GM18868 (cell line): ENCODE results near the gene AEBP1.

Source experiments
- ATAC-seq: cut with Tn5 transposase; IDR thresholded peaks from one replicate; pipeline ENCODE4 v1.9.1; 2021; ENCODE audit warnings: mild to moderate bottlenecking, moderate library complexity; ENCODE audit not compliant: unreplicated experiment

The AEBP1 gene

GRCh38 chr7:44104860-44105771 lies 971 bp downstream of the AEBP1 start:
- no peak for ATAC-seq

DNA sequence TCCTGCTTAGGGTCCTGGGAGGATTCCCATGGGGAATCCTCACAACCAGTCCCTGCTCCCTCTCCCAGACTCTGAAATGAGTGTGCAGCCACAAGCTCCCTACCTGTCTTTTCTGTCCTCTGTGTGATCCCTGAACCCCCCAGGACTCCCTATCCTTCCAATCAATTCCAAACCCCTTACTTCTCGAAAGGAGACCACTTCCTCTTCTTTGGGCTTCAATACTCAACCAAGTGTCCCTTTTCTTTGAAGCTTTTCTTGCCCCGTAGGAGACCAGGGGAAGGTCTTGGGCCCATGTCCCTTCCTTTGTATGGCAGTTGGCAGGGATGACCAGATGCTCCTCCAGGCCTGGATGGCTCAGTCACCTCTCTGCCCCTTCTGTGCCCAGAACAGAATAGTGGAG lies 1.7 kb downstream of the AEBP1 start:
- no peak for ATAC-seq

DNA sequence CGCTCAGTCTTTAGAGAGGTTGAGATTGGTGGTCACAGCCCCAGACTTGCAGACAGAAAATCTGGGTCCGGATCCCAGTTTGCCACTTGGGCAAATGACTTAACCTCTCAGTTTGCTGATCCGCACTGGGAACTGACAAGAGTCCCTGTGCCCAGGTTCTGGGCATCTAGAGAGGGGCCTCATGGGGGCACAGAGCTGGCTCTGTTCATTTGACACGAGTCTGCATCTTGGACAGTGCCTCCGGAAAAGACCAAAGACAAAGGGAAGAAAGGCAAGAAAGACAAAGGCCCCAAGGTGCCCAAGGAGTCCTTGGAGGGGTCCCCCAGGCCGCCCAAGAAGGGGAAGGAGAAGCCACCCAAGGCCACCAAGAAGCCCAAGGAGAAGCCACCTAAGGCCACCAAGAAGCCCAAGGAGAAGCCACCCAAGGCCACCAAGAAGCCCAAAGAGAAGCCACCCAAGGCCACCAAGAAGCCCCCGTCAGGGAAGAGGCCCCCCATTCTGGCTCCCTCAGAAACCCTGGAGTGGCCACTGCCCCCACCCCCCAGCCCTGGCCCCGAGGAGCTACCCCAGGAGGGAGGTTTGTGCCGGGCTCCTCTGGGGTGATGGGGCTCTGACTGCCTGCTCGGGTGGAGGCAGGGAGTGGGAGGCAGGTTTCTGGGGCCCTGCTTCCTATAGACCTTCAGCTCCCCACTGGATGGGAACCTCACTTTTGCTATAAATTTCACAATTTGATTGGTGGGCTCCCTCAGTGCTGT lies 2.3 kb downstream of the AEBP1 start:
- ATAC-seq = no peak

- ATAC-seq = no peak
Observed at GRCh38 chr7:44107116-44107960, 3.2 kb downstream of the AEBP1 start.

GRCh38 chr7:44107961-44108767 lies 4.0 kb downstream of the AEBP1 start:
- no peak for ATAC-seq

- no peak for ATAC-seq
Observed at GRCh38 chr7:44108768-44109750, 4.9 kb downstream of the AEBP1 start.

- ATAC-seq = no peak
Observed at GRCh38 chr7:44109991-44110390, 5.8 kb downstream of the AEBP1 start.

DNA sequence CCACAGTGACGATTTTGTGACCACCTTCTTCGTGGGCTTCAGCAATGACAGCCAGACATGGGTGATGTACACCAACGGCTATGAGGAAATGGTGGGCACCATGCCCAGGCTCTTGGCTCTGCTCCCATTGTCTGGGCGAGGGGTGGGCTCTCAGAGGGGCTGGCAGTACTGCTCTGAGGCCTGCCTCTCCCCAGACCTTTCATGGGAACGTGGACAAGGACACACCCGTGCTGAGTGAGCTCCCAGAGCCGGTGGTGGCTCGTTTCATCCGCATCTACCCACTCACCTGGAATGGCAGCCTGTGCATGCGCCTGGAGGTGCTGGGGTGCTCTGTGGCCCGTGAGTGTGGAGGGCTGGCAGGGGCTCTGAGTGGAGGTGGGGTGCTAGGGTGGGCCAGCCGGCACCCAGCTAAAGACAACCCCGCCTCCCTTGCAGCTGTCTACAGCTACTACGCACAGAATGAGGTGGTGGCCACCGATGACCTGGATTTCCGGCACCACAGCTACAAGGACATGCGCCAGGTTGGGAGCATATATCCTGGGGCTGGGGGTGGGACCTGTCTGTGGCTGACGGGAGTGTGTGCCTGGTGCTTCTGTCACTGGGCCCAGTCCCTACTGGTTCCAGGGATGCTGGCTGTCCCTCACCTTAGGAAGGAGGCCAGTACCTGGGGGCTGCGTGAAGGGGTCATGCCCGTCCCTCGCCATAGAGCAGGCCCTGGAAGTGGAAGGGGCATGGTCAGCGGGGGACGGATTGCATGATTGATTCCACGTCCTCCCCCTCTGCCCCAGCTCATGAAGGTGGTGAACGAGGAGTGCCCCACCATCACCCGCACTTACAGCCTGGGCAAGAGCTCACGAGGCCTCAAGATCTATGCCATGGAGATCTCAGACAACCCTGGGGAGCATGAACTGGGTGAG lies 6.8 kb downstream of the AEBP1 start:
- no peak for ATAC-seq

GRCh38 chr7:44111761-44112160 lies 7.6 kb downstream of the AEBP1 start:
- ATAC-seq = no peak

GRCh38 chr7:44112231-44112996 lies 8.3 kb downstream of the AEBP1 start:
- no peak for ATAC-seq

DNA sequence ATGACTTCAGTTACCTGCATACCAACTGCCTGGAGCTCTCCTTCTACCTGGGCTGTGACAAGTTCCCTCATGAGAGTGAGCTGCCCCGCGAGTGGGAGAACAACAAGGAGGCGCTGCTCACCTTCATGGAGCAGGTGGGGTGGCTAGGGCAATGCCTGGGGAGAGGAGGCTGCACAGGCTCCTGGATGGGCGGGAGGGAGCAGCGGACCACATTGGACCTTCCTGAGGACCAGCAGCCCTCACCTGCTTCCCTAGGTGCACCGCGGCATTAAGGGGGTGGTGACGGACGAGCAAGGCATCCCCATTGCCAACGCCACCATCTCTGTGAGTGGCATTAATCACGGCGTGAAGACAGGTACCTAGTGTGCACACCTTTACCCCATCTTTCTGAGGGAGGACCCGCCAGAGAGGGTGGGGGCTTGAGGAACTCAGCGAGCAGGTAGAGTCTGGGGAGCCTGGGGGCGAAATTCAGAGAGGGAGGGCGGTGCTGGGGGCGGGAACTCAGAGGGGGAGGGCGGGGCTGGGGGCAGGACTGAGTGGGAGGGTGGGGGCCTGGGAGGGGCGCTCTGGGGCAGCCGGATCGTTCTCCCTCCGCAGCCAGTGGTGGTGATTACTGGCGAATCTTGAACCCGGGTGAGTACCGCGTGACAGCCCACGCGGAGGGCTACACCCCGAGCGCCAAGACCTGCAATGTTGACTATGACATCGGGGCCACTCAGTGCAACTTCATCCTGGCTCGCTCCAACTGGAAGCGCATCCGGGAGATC lies 9.0 kb downstream of the AEBP1 start:
- ATAC-seq = no peak

DNA sequence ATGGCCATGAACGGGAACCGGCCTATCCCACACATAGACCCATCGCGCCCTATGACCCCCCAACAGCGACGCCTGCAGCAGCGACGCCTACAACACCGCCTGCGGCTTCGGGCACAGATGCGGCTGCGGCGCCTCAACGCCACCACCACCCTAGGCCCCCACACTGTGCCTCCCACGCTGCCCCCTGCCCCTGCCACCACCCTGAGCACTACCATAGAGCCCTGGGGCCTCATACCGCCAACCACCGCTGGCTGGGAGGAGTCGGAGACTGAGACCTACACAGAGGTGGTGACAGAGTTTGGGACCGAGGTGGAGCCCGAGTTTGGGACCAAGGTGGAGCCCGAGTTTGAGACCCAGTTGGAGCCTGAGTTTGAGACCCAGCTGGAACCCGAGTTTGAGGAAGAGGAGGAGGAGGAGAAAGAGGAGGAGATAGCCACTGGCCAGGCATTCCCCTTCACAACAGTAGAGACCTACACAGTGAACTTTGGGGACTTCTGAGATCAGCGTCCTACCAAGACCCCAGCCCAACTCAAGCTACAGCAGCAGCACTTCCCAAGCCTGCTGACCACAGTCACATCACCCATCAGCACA lies 9.7 kb downstream of the AEBP1 start:
- ATAC-seq = no peak

DNA sequence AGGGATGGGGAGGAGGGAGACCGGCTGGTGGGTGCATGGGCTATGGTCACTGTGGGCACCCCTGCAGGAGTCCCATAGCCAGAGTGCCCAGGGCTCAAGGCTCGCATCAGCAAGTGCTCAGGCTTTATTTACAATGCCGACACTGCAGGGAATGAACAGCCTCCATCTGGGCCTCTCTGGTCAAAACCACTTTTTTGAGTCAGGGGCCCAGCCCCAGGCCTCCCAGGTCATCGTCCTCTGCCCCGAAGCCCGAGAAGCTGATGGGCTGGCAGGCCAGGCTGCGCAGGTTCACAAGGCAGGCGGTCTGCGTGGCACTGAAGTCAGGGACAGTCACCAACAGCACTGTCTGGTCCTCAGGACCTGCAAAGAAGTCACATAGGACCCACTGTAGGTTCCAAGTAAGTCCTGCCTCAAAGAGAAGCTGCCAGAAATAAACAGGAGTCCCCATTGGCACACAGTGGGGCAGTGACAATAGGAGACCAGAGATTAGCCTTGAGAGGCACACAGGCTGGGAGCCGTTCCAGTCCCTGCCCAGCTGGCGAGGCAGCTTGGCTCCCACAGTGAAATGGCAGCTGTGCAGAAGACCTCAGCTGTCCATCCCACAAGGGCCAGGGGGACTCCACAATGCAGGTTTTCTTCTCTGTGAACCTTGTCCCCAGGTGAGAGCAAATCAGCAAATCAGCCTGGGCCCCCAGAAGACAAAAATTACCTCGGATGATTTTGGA lies 10.6 kb downstream of the AEBP1 start:
- no peak for ATAC-seq

DNA sequence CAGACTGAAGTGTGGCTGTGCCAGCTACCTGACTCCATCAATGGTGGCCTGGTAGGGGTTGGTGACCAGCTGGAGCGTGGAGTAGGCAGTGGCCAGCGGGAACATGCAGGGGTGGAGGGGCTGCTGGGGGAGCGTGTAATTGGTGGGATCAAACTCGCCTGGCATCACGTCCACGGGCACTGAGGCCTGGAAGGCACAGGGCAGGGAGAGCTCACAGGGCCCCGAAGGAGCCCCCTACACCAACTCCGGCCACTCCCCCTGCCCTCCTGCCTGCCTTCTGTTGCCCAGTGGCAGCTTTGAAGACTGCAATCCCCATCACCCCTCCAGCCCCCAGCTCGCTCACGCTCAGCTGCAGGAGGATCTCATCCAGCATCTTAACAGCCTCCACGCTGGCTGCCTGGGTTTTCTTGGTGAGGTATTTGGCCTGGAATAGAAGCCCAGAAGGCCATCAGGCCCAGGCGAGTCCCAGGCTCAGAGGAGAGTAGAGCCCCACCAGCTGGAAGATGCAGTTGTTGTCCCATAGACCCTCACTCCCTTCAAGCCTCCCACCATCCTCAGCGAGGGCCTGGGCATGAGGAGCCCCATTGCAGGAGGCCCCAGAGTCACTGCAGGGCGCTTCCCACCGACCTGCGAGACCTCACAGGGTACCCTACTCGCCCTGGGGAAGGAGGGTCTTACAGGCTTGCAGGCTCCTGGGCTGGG lies 12.1 kb downstream of the AEBP1 start:
- no peak for ATAC-seq
